Thoracic aorta (tissue), 2 donors: ENCODE results near the gene RBM18. TPM values are rescaled to one million over a fixed set of nuclear protein-coding genes. Genes with fewer than 3 reads are reported as not detected.

Source experiments
- ATAC-seq: fragments of 150-250 bp; one replicate; pipeline ENCODE4 v1.8.0; 2017; ENCODE audit warnings: low read depth; ENCODE audit not compliant: insufficient number of reproducible peaks, low FRiP score
- DNase-seq: peaks from one replicate; pipeline ENCODE4 v3.0.0-alpha.2; 2020; ENCODE audit warnings: low spot score
- H3K27ac ChIP-seq, 2 donors: fragments of 200-600 bp; sonication (generic); 1 replicate in 1 of 2; 2 replicates in 1 of 2; pipeline ENCODE4 v1.5.1; 2016; ENCODE audit warnings: mild to moderate bottlenecking in 2 of 2, moderate library complexity in 2 of 2
- H3K27me3 ChIP-seq: fragments of 200-600 bp; sonication (generic); replicated peaks from 2 replicates; pipeline ENCODE4 v1.6.0; 2016; ENCODE audit warnings: mild to moderate bottlenecking; ENCODE audit not compliant: insufficient read depth
- H3K36me3 ChIP-seq: fragments of 200-600 bp; sonication (generic); one replicate; pipeline ENCODE4 v1.5.1; 2016
- H3K4me1 ChIP-seq, 2 donors: fragments of 200-600 bp; sonication (generic); 1 replicate in 1 of 2; 2 replicates in 1 of 2; pipeline versions ENCODE4 v1.5.1 to v1.6.0; 2016; ENCODE audit warnings: low read depth in 2 of 2, mild to moderate bottlenecking in 1 of 2; ENCODE audit not compliant: control insufficient read depth in 1 of 2
- H3K4me3 ChIP-seq: fragments of 200-600 bp; sonication (generic); 2 replicates; pipeline ENCODE4 v1.5.1; 2016; ENCODE audit warnings: mild to moderate bottlenecking
- H3K9me3 ChIP-seq: fragments of 200-600 bp; sonication (generic); 2 replicates; pipeline ENCODE4 v1.5.1; 2016
- total RNA-seq, 2 donors: library from RNA; depleted of rRNA; stranded (reverse); fragments of >200 nt; gene quantifications; one replicate each; pipeline versions ENCODE4 v1.1.0 to v1.2.3, GENCODE V29; 2016
- TF ChIP-seq, protein P1 (sequence below): fragments of 200-600 bp; sonication (generic); IDR thresholded peaks from one replicate; pipeline ENCODE4 v1.5.1; 2019; ENCODE audit warnings: antibody characterized with exemption

The RBM18 gene
- total RNA-seq, 2 donors from 2014 or later: 7.3 to 10.5 TPM

DNA sequence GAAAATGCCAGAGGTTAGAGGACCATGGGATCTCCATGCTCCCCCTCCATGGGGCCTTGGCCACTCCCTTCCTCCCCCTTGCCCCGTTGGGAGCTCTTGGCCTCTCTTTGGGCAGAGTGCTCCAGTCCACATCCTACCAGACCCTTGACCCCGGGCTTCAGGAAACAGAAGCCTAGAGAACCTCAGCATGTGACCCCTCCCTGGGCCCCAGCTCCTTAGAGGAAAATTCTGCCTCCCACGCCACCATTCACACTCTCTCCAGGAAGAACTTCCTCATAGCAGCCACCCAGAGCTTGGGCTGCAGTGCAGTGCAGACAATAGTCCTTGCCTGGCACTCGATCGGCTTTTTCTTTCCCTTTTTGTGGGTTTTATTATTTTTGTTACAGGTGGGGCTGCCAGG lies 41.8 kb downstream of the RBM18 start:
- no peak for DNase-seq
- ATAC-seq: no peak
- Histone ChIP-seq H3K27ac (no peak overlapping the region), H3K27me3 (peaks cover 34% of the 10 kb centered on the region), H3K36me3 (no peaks in the 10 kb centered on the region), H3K4me3 (no peak overlapping the region), H3K9me3 (no peaks in the 10 kb centered on the region), H3K4me1 (peaks cover 21 to 50% of the 10 kb centered on the region in 2 donors)
- TF ChIP-seq, protein P1, sequence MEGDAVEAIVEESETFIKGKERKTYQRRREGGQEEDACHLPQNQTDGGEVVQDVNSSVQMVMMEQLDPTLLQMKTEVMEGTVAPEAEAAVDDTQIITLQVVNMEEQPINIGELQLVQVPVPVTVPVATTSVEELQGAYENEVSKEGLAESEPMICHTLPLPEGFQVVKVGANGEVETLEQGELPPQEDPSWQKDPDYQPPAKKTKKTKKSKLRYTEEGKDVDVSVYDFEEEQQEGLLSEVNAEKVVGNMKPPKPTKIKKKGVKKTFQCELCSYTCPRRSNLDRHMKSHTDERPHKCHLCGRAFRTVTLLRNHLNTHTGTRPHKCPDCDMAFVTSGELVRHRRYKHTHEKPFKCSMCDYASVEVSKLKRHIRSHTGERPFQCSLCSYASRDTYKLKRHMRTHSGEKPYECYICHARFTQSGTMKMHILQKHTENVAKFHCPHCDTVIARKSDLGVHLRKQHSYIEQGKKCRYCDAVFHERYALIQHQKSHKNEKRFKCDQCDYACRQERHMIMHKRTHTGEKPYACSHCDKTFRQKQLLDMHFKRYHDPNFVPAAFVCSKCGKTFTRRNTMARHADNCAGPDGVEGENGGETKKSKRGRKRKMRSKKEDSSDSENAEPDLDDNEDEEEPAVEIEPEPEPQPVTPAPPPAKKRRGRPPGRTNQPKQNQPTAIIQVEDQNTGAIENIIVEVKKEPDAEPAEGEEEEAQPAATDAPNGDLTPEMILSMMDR: no peak

DNA sequence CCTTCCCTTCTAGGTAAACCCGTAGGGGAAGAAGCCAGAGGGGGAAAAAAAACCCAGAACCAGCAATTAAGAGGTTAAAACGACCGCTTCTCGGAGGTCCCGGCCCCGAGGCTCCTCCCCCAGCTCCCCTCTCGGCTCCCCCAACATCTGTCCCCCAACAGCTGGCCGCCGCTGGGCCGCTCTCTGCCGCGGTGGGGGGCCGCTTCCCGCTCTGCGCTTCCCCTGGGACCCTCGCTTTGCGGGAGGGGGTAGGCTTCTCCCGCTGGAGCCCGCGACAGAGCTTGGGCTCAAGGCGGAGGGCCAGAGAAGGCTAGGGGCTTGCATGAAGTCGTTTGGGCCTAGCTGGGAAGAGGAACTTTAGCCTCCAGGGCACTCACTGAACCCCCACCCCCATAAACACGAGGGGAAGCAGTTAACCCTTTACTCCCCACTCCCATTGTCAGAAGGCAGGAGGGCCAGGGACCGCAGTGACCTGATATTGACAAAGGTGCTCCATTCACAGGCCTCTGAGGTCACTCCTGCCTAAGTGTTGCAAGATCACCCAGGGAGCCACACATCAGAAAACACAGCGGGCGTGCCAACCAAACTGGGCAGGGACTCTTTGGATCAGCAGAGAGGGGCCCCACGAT lies 43.3 kb downstream of the RBM18 start:
- H3K4me3 ChIP-seq: no peak overlapping the region
- peaks cover 21 to 41% of the 10 kb centered on the region in 2 donors for H3K4me1 ChIP-seq
- no peak overlapping the region for H3K27ac ChIP-seq
- DNase-seq: no peak
- no peak for ATAC-seq
- H3K27me3 ChIP-seq: peaks cover 24% of the 10 kb centered on the region
- TF ChIP-seq, protein P1: no peak
- H3K36me3 ChIP-seq: no peaks in the 10 kb centered on the region
- H3K9me3 ChIP-seq: no peaks in the 10 kb centered on the region

DNA sequence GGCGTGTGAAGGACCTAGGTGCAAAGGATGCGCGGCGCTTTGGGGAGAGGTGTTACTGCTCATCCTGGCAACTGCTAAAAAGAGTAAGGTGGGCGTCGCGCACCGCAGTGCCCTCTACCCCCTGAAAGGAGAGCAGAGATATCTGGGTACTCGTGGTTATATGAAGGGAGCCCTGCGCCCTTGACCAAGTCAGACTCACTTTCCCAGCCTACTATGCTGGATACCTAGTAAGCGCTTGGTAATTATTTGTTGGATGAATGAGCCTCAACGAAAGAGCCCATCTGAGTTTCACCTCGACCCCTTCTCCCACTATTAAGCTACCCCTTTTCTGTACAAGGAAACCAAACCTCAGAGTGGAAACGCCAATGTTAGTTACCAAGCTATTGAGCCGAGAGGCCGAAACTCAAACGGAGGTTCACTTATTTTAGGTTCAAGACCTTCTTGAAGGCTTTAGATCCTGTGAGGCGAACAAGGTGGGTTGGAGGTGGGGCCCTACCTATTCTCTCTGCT lies 43.9 kb downstream of the RBM18 start:
- DNase-seq: no peak
- TF ChIP-seq, protein P1: no peak
- Histone ChIP-seq H3K9me3 (no peaks in the 10 kb centered on the region), H3K27ac (no peak overlapping the region), H3K4me3 (peak overlapping the region; percentile 55), H3K36me3 (no peaks in the 10 kb centered on the region), H3K27me3 (peaks cover 28% of the 10 kb centered on the region), H3K4me1 (peaks cover 16 to 35% of the 10 kb centered on the region in 2 donors)
- no peak for ATAC-seq

DNA sequence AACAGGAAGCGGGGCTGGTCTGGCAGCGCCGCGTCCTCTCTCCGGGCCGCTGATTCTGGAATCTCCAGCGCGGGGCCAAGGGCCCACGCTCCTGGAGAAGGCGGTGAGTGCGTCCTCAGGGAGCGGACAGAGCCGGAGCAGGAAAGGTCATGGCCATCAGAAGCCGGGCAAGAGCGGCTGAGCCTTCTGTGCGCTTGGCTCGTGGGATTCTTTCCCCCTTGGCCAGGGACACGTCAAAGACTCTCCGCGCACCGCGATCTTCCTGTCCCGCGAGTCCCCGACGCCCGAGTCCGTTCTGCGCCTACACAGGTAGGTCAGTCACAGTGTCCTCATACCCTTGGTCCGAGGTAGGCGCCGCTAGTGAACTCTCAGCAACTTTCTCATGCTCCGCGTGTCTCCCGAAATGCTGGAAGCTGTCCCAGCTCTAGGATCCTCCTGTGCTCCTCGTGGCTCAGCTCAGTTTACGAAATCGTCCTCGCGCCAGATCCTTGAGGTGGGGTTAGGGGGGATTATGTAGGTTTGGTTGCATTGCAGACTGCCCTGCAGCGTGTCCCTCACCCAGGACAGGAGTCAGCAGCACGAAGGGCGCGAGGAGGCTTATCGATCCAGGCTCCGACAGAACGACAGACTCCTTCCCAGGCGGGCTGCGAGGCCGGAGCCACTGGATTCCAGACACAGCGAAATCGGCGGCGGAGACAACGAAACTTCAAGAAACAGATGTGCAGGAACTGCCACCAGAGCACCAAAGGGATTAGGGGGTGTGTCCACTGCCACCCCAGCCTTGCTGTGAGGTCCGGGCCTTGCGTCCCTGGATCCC lies 44.6 kb downstream of the RBM18 start:
- TF ChIP-seq, protein P1: no peak
- H3K4me3 ChIP-seq: peak overlapping the region; percentile 55
- H3K36me3 ChIP-seq: no peaks in the 10 kb centered on the region
- no peaks in the 10 kb centered on the region for H3K9me3 ChIP-seq
- H3K27me3 ChIP-seq: peaks cover 28% of the 10 kb centered on the region
- DNase-seq (no peak), ATAC-seq (no peak)
- H3K4me1 ChIP-seq: peaks cover 15 to 34% of the 10 kb centered on the region in 2 donors
- H3K27ac ChIP-seq: peak overlapping the region in 1 of 2 donors; percentile 18
